ENCODE data around the gene ARFGEF3. TPM values are rescaled to one million over a fixed set of nuclear protein-coding genes. Genes with fewer than 3 reads are reported as not detected.

ARFGEF3 gene
- total and polyA plus RNA-seq, 2 donors (not counting 1 experiment from before 2014, with no cell fraction given) = under 0.01 to 0.14 TPM

DNA sequence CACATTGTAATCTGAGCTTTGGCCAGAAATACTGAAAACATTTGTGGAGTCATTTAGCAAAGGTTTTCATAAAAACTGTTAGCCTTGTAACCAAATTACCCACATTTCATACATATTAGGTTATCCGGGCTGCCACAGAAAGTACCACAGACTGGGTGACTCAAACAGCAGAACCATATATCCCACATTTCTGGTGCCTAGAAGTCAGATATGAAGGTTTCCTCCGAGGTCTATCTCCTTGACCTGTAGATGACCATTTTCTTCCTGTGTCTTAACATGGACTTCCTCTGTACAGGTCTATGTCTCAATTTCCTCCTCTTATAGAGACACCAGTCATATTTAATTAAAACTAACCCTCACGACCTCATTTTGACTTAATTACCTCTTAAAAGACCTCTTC lies 166.5 kb downstream of the ARFGEF3 start:
- Histone ChIP-seq H3K27ac (ENCODE audit: insufficient read depth, low read length) (no peak overlapping the region), H3K9me3 (ENCODE audit: control insufficient read depth, insufficient read depth, low read depth, low read length) (no peaks in the 10 kb centered on the region), H3K9ac (ENCODE audit: insufficient read depth, low read length) (no peak overlapping the region), H3K4me1 (ENCODE audit: control insufficient read depth, extremely low read depth, insufficient read depth, low read length) (no peaks in the 10 kb centered on the region), H3K4me3 (replicated peaks in 1 of 4; ENCODE audit: control extremely low read depth in 1 of 4, insufficient read depth in 1 of 4, low read depth in 3 of 4, low read length in 4 of 4) (no peak overlapping the region), H3K4me2 (ENCODE audit: extremely low read depth, insufficient read depth, low read length) (no peak overlapping the region), H3K36me3 (ENCODE audit: control insufficient read depth, insufficient read depth, low read length) (no peaks in the 10 kb centered on the region), H4K20me1 (ENCODE audit: control insufficient read depth, extremely low read depth, insufficient read depth, low read length) (no peaks in the 10 kb centered on the region), H3K79me2 (ENCODE audit: control insufficient read depth, insufficient read depth, low read length) (no peaks in the 10 kb centered on the region), H3K27me3 (ENCODE audit: control insufficient read depth, insufficient read depth, low read length) (no peaks in the 10 kb centered on the region), H2AFZ (ENCODE audit: low read length) (no peak overlapping the region)
- TF ChIP-seq EZH2 (IDR thresholded peaks at IDR 0.05; ENCODE audit: low read length, missing control alignments) = no peak
- TF ChIP-seq, protein P1, sequence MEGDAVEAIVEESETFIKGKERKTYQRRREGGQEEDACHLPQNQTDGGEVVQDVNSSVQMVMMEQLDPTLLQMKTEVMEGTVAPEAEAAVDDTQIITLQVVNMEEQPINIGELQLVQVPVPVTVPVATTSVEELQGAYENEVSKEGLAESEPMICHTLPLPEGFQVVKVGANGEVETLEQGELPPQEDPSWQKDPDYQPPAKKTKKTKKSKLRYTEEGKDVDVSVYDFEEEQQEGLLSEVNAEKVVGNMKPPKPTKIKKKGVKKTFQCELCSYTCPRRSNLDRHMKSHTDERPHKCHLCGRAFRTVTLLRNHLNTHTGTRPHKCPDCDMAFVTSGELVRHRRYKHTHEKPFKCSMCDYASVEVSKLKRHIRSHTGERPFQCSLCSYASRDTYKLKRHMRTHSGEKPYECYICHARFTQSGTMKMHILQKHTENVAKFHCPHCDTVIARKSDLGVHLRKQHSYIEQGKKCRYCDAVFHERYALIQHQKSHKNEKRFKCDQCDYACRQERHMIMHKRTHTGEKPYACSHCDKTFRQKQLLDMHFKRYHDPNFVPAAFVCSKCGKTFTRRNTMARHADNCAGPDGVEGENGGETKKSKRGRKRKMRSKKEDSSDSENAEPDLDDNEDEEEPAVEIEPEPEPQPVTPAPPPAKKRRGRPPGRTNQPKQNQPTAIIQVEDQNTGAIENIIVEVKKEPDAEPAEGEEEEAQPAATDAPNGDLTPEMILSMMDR (conservative IDR thresholded peaks at IDR 0.05 in 1 of 2, IDR thresholded peaks at IDR 0.05 in 1 of 2; ENCODE audit: low read depth in 1 of 2, low read length in 2 of 2) = no peak
- DNase-seq (ENCODE audit: low read depth in 2 of 2) = peak in 1 of 2 donors; percentile 19

GRCh38 chr6:138330763-138331162 lies 169.0 kb downstream of the ARFGEF3 start:
- TF ChIP-seq, protein P1 (conservative IDR thresholded peaks at IDR 0.05 in 1 of 2, IDR thresholded peaks at IDR 0.05 in 1 of 2; ENCODE audit: low read depth in 1 of 2, low read length in 2 of 2) = no peak
- TF ChIP-seq EZH2 (IDR thresholded peaks at IDR 0.05; ENCODE audit: low read length, missing control alignments) = no peak
- no peak for DNase-seq (ENCODE audit: low read depth in 2 of 2)
- no peaks in the 10 kb centered on the region for H3K4me1 ChIP-seq (ENCODE audit: control insufficient read depth, extremely low read depth, insufficient read depth, low read length)
- no peak overlapping the region for H3K9ac ChIP-seq (ENCODE audit: insufficient read depth, low read length)
- no peak overlapping the region for H3K27ac ChIP-seq (ENCODE audit: insufficient read depth, low read length)
- H3K4me3 ChIP-seq (replicated peaks in 1 of 4; ENCODE audit: control extremely low read depth in 1 of 4, insufficient read depth in 1 of 4, low read depth in 3 of 4, low read length in 4 of 4) = no peak overlapping the region
- H3K79me2 ChIP-seq (ENCODE audit: control insufficient read depth, insufficient read depth, low read length) = no peaks in the 10 kb centered on the region
- H3K36me3 ChIP-seq (ENCODE audit: control insufficient read depth, insufficient read depth, low read length) = no peaks in the 10 kb centered on the region
- H3K4me2 ChIP-seq (ENCODE audit: extremely low read depth, insufficient read depth, low read length) = no peak overlapping the region
- H3K9me3 ChIP-seq (ENCODE audit: control insufficient read depth, insufficient read depth, low read depth, low read length) = no peaks in the 10 kb centered on the region
- no peaks in the 10 kb centered on the region for H4K20me1 ChIP-seq (ENCODE audit: control insufficient read depth, extremely low read depth, insufficient read depth, low read length)
- H2AFZ ChIP-seq (ENCODE audit: low read length) = no peak overlapping the region
- H3K27me3 ChIP-seq (ENCODE audit: control insufficient read depth, insufficient read depth, low read length) = no peaks in the 10 kb centered on the region

- Histone ChIP-seq H4K20me1 (ENCODE audit: control insufficient read depth, extremely low read depth, insufficient read depth, low read length) (no peaks in the 10 kb centered on the region), H3K27me3 (ENCODE audit: control insufficient read depth, insufficient read depth, low read length) (no peaks in the 10 kb centered on the region), H3K36me3 (ENCODE audit: control insufficient read depth, insufficient read depth, low read length) (no peaks in the 10 kb centered on the region), H3K4me1 (ENCODE audit: control insufficient read depth, extremely low read depth, insufficient read depth, low read length) (no peaks in the 10 kb centered on the region), H3K9ac (ENCODE audit: insufficient read depth, low read length) (no peak overlapping the region), H3K27ac (ENCODE audit: insufficient read depth, low read length) (no peak overlapping the region), H3K4me2 (ENCODE audit: extremely low read depth, insufficient read depth, low read length) (no peak overlapping the region), H2AFZ (ENCODE audit: low read length) (no peak overlapping the region), H3K79me2 (ENCODE audit: control insufficient read depth, insufficient read depth, low read length) (no peaks in the 10 kb centered on the region), H3K9me3 (ENCODE audit: control insufficient read depth, insufficient read depth, low read depth, low read length) (no peaks in the 10 kb centered on the region), H3K4me3 (replicated peaks in 1 of 4; ENCODE audit: control extremely low read depth in 1 of 4, insufficient read depth in 1 of 4, low read depth in 3 of 4, low read length in 4 of 4) (no peak overlapping the region)
- no peak for DNase-seq (ENCODE audit: low read depth in 2 of 2)
- no peak for TF ChIP-seq EZH2 (IDR thresholded peaks at IDR 0.05; ENCODE audit: low read length, missing control alignments)
- TF ChIP-seq, protein P1 (conservative IDR thresholded peaks at IDR 0.05 in 1 of 2, IDR thresholded peaks at IDR 0.05 in 1 of 2; ENCODE audit: low read depth in 1 of 2, low read length in 2 of 2) = no peak
Measured at GRCh38 chr6:138331444-138331843, 169.7 kb downstream of the ARFGEF3 start.
